SHP77 (cell line): Measurements from ENCODE around the gene OGT.
"Not testable (repeated sequence)": the region's sequence is repeated elsewhere in the genome, so short reads cannot be mapped to it uniquely, and the experiment has no call there.

ENCODE experiments used
- DNase-seq, 2 experiments: peaks; one replicate each; lab custom pipeline; 2025; lab: John Stamatoyannopoulos, UW

The OGT gene

GRCh38 chrX:71540801-71541200 lies 7.9 kb downstream of the OGT start:
- no peak for DNase-seq

DNA sequence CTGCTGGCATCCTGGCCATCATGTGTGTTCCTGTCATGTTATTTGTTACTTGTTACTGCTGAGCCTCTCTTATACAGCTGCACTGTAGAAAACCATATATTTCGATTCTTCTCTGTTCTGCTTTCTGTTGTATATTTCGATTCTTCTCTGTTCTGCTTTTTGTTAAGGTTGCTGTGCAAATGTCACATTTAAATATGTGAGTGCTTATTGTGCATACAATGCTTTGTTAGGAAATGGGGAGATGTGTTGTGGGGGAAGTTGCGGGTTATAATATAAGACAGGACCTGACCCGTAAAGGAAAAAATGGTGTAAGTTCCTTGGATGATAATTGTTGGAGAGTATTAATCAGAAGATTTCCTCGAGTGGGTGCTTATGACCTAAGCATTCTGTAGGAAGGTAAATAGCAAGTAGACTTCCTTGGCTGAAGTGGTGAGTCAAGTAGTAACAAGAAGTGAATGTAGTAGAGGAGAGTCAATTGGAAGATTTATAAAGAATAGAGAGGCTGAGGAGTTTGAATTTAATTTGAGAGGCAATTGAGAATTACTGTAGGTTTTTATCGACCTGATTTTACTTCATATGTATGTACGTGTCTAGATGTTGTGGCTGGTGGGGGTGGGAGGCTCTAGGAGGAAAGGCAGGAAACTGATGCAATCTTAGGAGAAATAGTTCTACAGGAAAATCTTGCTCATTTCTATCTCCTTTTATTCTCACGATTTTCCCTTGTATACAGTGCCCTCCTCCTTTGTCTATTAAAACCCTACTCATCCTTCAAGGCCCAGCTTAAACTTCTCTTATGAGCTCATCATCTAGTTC lies 8.5 kb downstream of the OGT start:
- no peak for DNase-seq

- no peak for DNase-seq
These were observed 9.5 kb downstream of the OGT start for GRCh38 chrX:71542411-71542810.

- no peak for DNase-seq
These were observed 9.9 kb downstream of the OGT start for GRCh38 chrX:71542825-71543224.

DNA sequence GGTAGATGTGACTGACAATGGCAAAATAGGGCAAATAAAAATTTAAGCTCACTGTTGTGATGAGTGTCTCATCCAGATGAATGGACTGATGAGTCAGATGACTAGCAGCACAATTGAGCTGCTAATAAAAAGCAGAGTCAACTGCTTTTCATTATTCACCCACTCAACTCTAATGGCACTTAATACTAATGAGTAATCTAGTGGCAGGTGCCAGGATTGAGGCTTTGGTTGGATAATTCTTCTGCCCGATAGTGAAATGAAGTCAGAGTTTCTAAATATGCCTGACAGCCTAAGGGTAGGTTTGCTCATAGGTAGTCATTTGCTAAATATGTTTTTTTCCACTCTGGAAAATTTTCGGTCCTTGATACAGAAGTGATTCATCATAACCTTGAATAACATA lies 10.4 kb downstream of the OGT start:
- DNase-seq: no peak

DNA sequence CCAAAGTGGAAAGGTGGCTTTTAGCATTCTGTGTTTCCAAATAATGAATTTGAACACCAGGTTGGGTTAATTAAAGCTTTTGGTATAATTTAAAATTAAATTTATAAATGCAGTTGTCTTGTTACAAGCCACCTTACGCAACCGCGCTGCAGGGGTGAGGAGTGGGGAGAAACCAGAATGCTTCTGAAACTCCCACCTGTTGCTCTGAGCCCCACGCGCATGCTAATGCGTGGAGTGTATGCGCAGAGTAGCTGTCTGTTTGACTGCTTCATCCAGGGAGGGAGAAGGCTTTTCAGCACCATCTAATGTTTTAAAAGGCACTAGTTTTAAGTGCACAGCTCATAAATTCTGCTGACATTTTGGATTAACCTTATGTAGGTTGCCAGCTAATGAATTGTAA lies 12.5 kb downstream of the OGT start:
- no peak for DNase-seq

DNA sequence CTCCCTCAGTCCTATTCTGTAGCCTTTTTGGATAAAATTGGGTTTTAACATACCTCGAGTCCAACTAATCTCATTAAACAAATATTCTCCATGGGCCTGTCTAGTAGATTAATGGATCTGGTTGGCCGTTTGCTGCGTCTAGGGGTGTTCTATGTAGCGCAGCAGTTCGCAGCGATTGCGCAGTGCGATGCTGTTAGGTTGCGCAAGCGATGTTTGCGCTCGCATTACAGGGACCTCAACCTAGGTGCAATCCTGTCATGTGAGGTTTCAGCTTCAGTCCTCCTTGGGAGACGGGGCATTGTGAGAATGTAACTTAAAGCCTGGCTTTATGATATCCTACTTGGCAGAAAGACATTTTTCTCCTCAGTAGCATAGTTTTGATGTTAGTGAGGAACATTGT lies 14.0 kb downstream of the OGT start:
- no peak for DNase-seq

DNA sequence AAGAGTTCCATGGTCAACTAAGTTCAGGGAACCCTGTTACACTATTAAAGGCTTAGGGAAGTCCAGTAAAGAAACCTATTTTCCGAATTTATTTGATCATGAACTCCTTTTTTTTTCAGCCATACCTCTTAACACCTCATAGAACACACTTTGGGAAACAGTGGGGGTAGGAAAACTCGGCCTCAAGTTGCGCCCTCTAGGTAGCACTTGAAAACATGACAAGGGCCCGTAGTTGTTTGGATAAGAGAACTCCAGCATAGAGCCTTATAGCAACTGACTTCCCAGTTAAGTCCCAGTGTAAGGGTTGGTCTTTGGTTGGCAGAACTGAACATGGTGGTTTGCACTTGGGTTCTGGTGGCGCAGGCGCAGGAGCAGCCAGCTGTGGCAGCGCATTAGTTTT lies 14.4 kb downstream of the OGT start:
- no peak for DNase-seq

DNA sequence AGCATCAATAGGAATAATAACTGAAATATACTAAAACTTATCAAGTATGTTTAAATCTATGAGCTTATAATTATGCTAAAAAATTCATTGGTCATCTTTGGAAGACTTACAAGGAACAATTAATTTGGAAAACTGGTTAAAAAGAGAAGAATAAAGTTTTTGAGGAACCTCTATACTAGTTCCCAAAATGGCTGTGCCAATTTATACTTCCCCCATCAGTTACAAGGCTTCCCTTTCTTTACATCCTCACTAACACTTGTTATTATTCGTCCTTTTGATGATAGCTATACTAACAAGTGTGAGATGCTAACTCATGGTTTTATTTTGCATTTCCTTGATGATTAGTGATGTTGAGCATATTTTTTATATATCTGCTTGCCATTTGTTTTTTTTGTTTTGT lies 17.1 kb downstream of the OGT start:
- no peak for DNase-seq

DNA sequence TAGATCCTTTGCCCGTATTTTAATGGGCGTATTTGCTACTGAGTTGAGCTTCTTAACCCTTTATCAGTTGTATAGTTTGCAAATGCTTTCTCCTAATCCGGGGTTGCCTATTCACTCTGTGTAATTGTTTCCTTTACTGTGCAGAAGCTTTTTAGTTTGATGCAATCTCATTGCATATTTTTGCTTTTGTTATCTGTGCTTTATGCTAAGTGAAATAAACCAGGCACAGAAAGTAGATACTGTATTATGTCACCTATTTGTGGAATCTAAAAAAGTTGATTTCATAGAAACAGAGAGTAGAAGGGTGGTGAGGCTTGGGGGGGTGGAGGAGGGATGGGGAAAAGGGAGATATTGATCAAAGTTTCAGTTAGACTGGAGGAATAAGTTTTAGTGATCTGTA lies 17.7 kb downstream of the OGT start:
- no peak for DNase-seq

GRCh38 chrX:71556036-71556435 lies 23.1 kb downstream of the OGT start:
- DNase-seq: no peak

DNA sequence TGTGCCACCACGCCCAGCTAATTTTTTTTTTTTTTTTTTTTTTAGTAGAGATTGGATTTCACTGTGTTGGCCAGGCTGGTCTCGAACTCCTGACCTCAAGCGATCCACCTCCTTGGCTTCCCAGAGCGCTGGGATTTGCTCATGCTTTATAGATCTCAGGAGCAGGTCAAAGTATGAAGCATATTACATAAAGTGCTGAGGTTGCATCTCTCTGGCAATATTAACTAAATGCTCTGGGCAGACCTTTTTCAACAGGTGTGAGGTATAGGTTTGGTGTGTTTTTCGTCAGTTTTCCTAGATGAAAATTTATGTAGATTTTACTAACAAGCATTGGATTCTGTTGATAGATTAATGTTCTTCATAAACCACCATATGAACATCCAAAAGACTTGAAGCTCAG lies 26.0 kb downstream of the OGT start:
- no peak for DNase-seq

DNA sequence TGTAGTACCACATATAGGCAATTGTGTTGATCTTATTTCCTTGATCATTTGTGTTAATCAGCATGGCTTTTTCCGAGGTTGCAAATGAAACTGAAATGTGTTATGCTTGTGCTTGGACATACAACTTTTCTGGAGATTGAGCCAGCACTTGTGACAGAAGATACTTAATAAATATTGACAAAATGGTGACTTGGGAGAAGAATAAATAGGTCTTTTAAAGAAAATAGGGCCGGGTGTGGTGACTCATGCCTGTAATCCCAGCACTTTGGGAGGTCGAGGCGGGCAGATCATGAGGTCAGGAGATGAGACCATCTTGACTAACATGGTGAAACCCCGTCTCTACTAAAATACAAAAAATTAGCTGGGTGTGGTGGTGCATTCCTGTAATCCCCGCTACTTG lies 26.9 kb downstream of the OGT start:
- not testable (repeated sequence) for DNase-seq

DNA sequence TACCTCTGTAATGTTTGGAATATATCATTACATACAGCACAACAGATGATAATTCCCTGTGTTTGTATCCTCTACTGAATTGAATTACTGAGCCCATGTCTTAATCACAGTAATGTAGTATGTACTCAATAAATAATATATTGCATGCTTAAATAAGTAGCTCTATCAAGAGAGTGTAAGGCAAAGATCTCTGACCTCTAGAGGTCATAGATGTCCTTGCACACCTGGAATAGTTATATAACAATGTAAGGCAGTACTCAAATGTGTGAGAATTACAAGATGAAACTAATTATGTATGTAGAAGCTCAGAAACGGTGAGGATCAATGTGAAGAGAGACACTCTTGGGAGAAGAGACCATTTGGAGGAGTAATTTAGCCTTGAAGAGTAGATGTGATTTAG lies 31.0 kb downstream of the OGT start:
- no peak for DNase-seq

DNA sequence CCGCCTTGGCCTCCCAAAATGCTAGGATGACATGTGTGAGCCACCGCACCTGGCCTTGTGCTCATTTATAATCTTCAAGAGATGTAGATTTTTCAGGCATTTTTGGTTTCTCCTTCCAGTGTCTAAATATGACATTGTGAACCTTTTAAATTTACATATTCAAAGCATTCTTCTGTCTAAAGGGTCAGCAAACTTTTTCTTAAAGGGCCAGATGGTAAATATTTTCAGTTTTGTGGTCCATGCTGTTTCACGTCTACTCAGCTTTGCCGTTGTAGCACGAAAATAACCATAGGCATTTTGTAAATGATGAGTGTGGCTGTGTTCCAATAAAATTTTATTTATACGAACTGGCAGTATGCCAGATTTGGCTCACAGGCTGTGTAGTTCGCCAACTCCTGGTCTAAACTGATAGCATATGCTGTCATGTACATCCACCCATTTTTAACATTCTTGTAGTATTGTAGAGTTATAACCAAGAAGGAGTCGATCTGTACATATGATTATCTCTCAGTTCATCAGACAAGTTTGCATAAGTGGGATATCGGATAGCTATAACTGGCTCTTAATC lies 32.7 kb downstream of the OGT start:
- DNase-seq: no peak

DNA sequence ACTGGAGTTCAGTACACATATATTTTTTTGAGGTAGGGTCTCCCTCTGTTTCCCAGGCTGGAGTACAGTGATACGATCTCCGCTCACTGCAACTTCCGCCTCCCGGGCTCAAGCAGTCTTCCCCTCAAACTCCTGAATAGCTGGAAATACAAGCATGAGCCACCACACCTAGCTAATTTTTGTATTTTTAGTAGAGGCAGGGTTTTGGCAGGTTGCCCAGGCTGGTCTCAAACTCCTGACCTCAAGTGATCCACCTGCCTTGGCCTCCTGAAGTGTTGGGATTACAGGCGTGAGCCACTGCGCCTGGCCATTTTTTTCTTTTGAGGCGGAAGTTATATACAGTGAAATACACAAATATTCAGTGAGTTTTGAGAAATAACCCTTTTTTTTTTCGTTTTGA lies 38.5 kb downstream of the OGT start:
- not testable (repeated sequence) for DNase-seq

GRCh38 chrX:71573590-71573989 lies 40.7 kb downstream of the OGT start:
- DNase-seq: no peak

DNA sequence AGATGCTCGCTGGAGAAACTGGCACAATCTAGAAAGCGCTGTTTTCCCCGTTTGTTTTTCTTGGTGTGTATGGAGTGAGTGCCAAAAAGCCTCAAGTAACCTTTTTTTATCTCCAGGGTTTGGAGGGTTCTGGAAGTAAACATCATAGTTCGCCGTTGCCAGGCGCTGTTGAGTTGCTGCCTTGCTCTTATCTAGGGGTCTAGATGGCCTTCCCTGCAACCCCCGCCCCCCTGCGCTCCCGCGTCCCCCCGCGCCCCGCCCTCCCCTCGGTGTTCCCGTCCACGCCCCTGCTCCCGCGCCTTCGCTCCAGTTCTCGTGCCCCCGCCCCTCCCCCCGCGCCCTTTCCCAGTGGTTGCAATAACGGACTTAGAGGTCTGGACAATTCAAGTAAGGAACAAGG lies 44.8 kb downstream of the OGT start:
- DNase-seq: no peak

GRCh38 chrX:71578253-71579135 lies 45.6 kb downstream of the OGT start, which contains the start of gene GCNA:
Gene GCNA, plus strand, starts transcription at chrX:71578437. Its CDS starts 2,385 bp downstream, at chrX:71580822.
- no peak for DNase-seq

DNA sequence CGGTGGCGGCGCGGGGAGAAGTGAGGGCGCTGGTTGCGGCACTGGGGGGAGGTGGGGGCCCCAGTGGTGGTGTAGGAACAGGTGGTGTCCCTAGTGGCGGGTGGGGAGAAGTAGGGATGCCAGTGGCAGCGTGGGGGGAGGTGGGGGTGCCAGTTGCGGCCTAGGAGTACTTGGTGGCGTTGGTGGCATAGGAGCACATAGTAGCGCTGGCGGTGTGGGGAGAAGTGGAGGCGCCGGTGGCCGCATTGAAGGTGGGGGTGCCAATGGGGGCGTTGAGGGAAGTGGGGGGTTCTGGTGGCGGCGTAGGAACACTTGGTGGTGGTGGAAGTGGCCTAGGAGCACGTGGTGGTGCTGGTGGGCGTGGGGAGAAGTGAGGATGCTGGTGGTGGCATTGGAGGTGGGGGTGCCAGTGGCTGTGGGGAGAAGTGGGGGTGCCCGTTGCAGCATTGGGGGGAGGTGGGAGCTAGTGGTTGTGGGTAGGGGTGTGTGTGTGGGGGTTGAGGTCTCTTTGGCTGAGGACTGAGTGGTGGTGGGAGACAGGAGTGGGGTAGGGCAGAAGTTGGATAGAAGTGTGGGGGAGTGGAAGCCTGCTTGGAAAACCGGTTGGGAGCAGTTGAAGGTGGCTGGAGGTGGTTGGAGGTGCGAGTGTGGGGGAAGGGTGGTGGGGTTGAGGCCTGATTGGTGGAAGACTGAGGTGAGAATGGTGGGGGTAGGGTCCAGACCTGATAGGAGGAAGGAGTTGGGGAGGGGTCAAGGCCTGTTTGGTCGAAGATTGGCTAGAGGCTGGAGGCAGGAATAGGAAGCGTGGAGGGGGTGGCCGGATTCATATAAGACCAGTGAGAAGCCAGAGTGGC lies 46.5 kb downstream of the OGT start:
- no peak for DNase-seq

GRCh38 chrX:71579990-71580380 lies 47.1 kb downstream of the OGT start:
- no peak for DNase-seq

DNA sequence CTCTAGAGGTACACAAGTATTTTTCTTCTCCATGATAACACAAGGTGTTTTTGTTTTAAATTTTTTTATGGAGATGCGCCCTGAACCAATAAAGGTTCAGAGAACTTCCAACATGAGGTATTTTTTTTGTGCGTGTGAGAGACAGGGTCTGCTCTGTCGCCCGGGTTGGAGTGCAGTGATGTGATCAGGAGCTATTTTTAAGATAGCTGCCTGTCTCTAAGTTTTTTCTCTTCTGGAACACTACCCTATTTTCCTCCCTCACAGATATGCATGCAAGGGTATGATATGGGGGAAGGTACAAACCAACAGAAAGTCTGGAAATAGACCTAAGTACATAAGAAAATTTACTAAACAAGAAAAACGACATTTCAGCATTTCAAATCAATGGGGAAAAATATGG lies 48.3 kb downstream of the OGT start:
- no peak for DNase-seq
